ENCODE results near the gene BCKDHA.

Gene BCKDHA

GRCh38 chr19:41371541-41371940 lies 26.1 kb upstream of the BCKDHA start:
- no peak for TF ChIP-seq MAX (IDR thresholded peaks at IDR 0.05; ENCODE audit: low read depth, low read length)
- TF ChIP-seq MYC (IDR thresholded peaks at IDR 0.05; ENCODE audit: low read depth, low read length) = no peak
- no peak for TF ChIP-seq CTCF (IDR thresholded peaks at IDR 0.05; ENCODE audit: low read depth, low read length)
- no peak for TF ChIP-seq POLR2A (IDR thresholded peaks at IDR 0.05; ENCODE audit: extremely low read depth, insufficient read length)
- no peak for DNase-seq (ENCODE audit: low read depth)
- no peak overlapping the region for H3K4me3 ChIP-seq (ENCODE audit: low read depth, low read length)

GRCh38 chr19:41372501-41372900 lies 25.1 kb upstream of the BCKDHA start:
- TF ChIP-seq MYC (IDR thresholded peaks at IDR 0.05; ENCODE audit: low read depth, low read length) (no peak), CTCF (IDR thresholded peaks at IDR 0.05; ENCODE audit: low read depth, low read length) (no peak), POLR2A (IDR thresholded peaks at IDR 0.05; ENCODE audit: extremely low read depth, insufficient read length) (no peak), MAX (IDR thresholded peaks at IDR 0.05; ENCODE audit: low read depth, low read length) (no peak)
- DNase-seq (ENCODE audit: low read depth) = no peak
- no peak overlapping the region for H3K4me3 ChIP-seq (ENCODE audit: low read depth, low read length)

- no peak overlapping the region for H3K4me3 ChIP-seq (ENCODE audit: low read depth, low read length)
- no peak for DNase-seq (ENCODE audit: low read depth)
- TF ChIP-seq MYC (IDR thresholded peaks at IDR 0.05; ENCODE audit: low read depth, low read length) (no peak), CTCF (IDR thresholded peaks at IDR 0.05; ENCODE audit: low read depth, low read length) (no peak), MAX (IDR thresholded peaks at IDR 0.05; ENCODE audit: low read depth, low read length) (no peak), POLR2A (IDR thresholded peaks at IDR 0.05; ENCODE audit: extremely low read depth, insufficient read length) (no peak)
Measured at GRCh38 chr19:41373993-41374392, 23.6 kb upstream of the BCKDHA start.

GRCh38 chr19:41376241-41376997 lies 21.2 kb upstream of the BCKDHA start, which contains the start of gene TMEM91:
TMEM91 (plus strand) TSS chr19:41376533; CDS start chr19:41378310, 1,777 bp downstream.
- DNase-seq (ENCODE audit: low read depth) = no peak
- peak within 1 kb of the TSS; percentile 28 for H3K4me3 ChIP-seq (ENCODE audit: low read depth, low read length)
- no peak for TF ChIP-seq MYC (IDR thresholded peaks at IDR 0.05; ENCODE audit: low read depth, low read length)
- TF ChIP-seq CTCF (IDR thresholded peaks at IDR 0.05; ENCODE audit: low read depth, low read length) = no peak
- no peak for TF ChIP-seq POLR2A (IDR thresholded peaks at IDR 0.05; ENCODE audit: extremely low read depth, insufficient read length)
- TF ChIP-seq MAX (IDR thresholded peaks at IDR 0.05; ENCODE audit: low read depth, low read length) = no peak

- no peak for DNase-seq (ENCODE audit: low read depth)
- TF ChIP-seq POLR2A (IDR thresholded peaks at IDR 0.05; ENCODE audit: extremely low read depth, insufficient read length) (no peak), MYC (IDR thresholded peaks at IDR 0.05; ENCODE audit: low read depth, low read length) (no peak), MAX (IDR thresholded peaks at IDR 0.05; ENCODE audit: low read depth, low read length) (no peak), CTCF (IDR thresholded peaks at IDR 0.05; ENCODE audit: low read depth, low read length) (no peak)
- no peak overlapping the region for H3K4me3 ChIP-seq (ENCODE audit: low read depth, low read length)
Measured at GRCh38 chr19:41376998-41377365, 20.6 kb upstream of the BCKDHA start.
